Central memory CD8-positive, alpha-beta T cell (primary cell): ENCODE results near the gene STRA6.

Experiments used
- ATAC-seq: fragments of 150-1000 bp; cut with Tn5 transposase; replicated peaks from 2 replicates; pipeline ENCODE4 v1.10.0; 2022; ENCODE audit warnings: mild to moderate bottlenecking, moderate FRiP score, moderate number of reproducible peaks; ENCODE audit not compliant: poor library complexity, severe bottlenecking; ENCODE audit errors: extremely low read depth
- DNase-seq, 2 donors: peaks; one replicate each; pipeline ENCODE4 v3.0.0; 2021; ENCODE audit warnings: low spot score in 2 of 2
- H3K27ac Mint-ChIP-seq: one replicate; pipeline ENCODE4 v1.8.0; 2022; ENCODE audit warnings: low read depth, mild to moderate bottlenecking, moderate library complexity, mixed read lengths
- H3K27me3 Mint-ChIP-seq: one replicate; pipeline ENCODE4 v1.8.0; 2022; ENCODE audit warnings: mixed read lengths
- H3K36me3 Mint-ChIP-seq: one replicate; pipeline ENCODE4 v1.8.0; 2022; ENCODE audit warnings: mild to moderate bottlenecking, moderate library complexity, mixed read lengths; ENCODE audit not compliant: insufficient read depth
- H3K4me1 Mint-ChIP-seq: one replicate; pipeline ENCODE4 v1.8.0; 2022; ENCODE audit warnings: mixed read lengths
- H3K4me3 Mint-ChIP-seq: one replicate; pipeline ENCODE4 v1.8.0; 2022; ENCODE audit warnings: mild to moderate bottlenecking, moderate library complexity, mixed read lengths
- H3K9me3 Mint-ChIP-seq: one replicate; pipeline ENCODE4 v1.8.0; 2022; ENCODE audit warnings: mixed read lengths

Gene STRA6

DNA sequence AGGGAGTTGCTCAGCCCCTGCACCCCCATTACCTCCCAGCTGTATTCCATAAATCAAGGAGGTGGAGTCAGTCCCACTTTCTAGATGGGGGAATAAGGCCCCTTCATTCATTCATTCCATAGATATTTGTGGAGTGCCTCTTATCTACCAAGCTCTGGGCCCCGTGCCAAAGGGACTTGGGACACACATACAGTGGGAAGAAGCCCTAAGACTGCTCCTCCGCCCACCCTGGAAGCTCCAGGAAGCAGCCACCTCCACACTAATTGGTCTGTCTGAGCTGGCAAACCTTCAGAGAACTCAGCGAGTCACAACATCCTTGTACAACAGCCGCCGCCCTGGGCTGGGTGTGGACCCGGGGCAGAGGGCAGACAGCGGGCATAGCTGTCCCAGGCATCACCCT, 6.4 kb downstream of the STRA6 start:
- H3K36me3 Mint-ChIP-seq: peaks cover 3% of the 10 kb centered on the region
- H3K27ac Mint-ChIP-seq: no peak overlapping the region
- no peaks in the 10 kb centered on the region for H3K9me3 Mint-ChIP-seq
- DNase-seq (no peak), ATAC-seq (no peak)
- H3K4me3 Mint-ChIP-seq: no peak overlapping the region
- peaks cover 44% of the 10 kb centered on the region for H3K27me3 Mint-ChIP-seq
- H3K4me1 Mint-ChIP-seq: no peaks in the 10 kb centered on the region

- Mint-ChIP-seq H3K36me3 (peaks cover 3% of the 10 kb centered on the region), H3K4me1 (no peaks in the 10 kb centered on the region), H3K27me3 (peaks cover 33% of the 10 kb centered on the region), H3K27ac (no peak overlapping the region), H3K9me3 (no peaks in the 10 kb centered on the region), H3K4me3 (no peak overlapping the region)
- no peak for ATAC-seq
- no peak for DNase-seq
Measured at GRCh38 chr15:74194572-74195559, 7.7 kb downstream of the STRA6 start.

- H3K27ac Mint-ChIP-seq: no peak overlapping the region
- H3K27me3 Mint-ChIP-seq: peaks cover 26% of the 10 kb centered on the region
- H3K4me3 Mint-ChIP-seq: no peak overlapping the region
- ATAC-seq: no peak
- no peaks in the 10 kb centered on the region for H3K4me1 Mint-ChIP-seq
- H3K9me3 Mint-ChIP-seq: no peaks in the 10 kb centered on the region
- no peak for DNase-seq
- H3K36me3 Mint-ChIP-seq: peaks cover 3% of the 10 kb centered on the region
Measured at GRCh38 chr15:74193905-74194304, 8.7 kb downstream of the STRA6 start.

- DNase-seq: no peak
- no peaks in the 10 kb centered on the region for H3K4me1 Mint-ChIP-seq
- no peak for ATAC-seq
- H3K4me3 Mint-ChIP-seq: no peak overlapping the region
- no peak overlapping the region for H3K27ac Mint-ChIP-seq
- no peaks in the 10 kb centered on the region for H3K9me3 Mint-ChIP-seq
- peaks cover 26% of the 10 kb centered on the region for H3K27me3 Mint-ChIP-seq
- peaks cover 3% of the 10 kb centered on the region for H3K36me3 Mint-ChIP-seq
Measured at GRCh38 chr15:74193299-74193718, 9.3 kb downstream of the STRA6 start.

DNA sequence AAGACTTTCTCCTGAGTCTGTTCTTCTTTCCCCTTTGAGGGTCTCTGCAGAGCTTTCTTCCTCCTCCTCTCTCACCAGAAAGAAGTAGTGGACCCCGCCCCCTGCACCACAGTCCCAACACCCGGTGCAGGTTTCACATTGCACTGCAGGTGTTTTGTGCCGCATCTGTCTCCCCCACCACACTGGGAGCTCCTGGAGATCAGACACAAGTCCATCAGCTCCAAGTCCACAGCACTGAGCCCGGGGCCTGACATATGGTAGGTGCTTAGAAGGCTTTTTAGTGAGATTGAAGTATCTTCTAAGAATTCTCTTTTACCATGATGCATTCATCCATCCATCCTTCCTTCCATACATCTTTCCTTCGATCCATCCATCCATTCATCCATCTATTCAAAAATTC, 9.8 kb downstream of the STRA6 start:
- no peak overlapping the region for H3K27ac Mint-ChIP-seq
- H3K4me1 Mint-ChIP-seq: no peaks in the 10 kb centered on the region
- ATAC-seq (no peak), DNase-seq (no peak)
- H3K4me3 Mint-ChIP-seq: no peak overlapping the region
- peaks cover 3% of the 10 kb centered on the region for H3K36me3 Mint-ChIP-seq
- peaks cover 26% of the 10 kb centered on the region for H3K27me3 Mint-ChIP-seq
- H3K9me3 Mint-ChIP-seq: no peaks in the 10 kb centered on the region

DNA sequence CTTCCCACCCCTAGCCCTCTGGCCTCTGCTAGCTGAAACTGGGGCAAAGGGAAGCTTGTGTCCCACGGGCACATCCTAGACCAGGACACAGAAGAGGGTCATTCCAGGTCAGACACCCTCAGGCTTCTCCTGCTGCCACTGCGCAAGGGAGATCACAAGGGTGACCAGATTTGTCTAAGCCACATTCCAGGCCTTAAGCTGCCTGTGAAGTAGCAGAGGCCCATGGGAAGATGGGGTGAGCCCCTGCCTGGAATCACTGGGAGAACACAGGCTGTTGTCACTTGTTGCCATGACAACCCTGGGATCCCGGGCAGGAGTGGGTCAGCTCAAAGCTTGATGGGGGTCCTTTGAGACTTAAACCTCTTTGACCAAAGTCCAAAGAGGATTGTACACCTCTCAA, 10.8 kb downstream of the STRA6 start:
- no peak for DNase-seq
- Mint-ChIP-seq H3K27ac (no peak overlapping the region), H3K36me3 (peaks cover 3% of the 10 kb centered on the region), H3K4me1 (no peaks in the 10 kb centered on the region), H3K4me3 (no peak overlapping the region), H3K27me3 (peaks cover 26% of the 10 kb centered on the region), H3K9me3 (no peaks in the 10 kb centered on the region)
- ATAC-seq: no peak

DNA sequence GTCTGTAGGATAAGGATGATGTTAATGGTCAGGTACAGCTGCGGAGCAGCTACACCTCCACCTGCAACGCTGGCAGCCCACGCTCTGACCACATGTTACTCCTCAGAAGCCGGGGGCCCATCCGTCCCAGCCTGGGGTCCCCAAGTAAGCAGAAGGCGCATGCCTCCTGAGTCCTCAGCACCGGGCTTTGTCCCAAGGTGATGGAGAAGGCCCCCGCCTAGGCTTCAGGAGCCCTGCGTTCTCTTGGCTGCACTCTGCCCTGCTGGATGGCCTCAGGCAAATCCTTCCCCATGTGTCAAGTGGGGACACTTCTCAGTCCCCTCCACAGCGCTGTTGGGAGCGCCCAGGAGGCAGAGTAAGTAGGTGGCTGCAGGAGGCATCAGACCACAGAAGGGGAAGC, 14.4 kb downstream of the STRA6 start:
- Mint-ChIP-seq H3K36me3 (peaks cover 3% of the 10 kb centered on the region), H3K4me3 (no peak overlapping the region), H3K9me3 (no peaks in the 10 kb centered on the region), H3K27ac (no peak overlapping the region), H3K4me1 (no peaks in the 10 kb centered on the region), H3K27me3 (peaks cover 12% of the 10 kb centered on the region)
- DNase-seq: no peak
- no peak for ATAC-seq

- H3K4me1 Mint-ChIP-seq: no peaks in the 10 kb centered on the region
- no peak overlapping the region for H3K27ac Mint-ChIP-seq
- H3K36me3 Mint-ChIP-seq: no peaks in the 10 kb centered on the region
- ATAC-seq: no peak
- H3K4me3 Mint-ChIP-seq: no peak overlapping the region
- H3K27me3 Mint-ChIP-seq: no peaks in the 10 kb centered on the region
- H3K9me3 Mint-ChIP-seq: no peaks in the 10 kb centered on the region
- DNase-seq: no peak
Measured at GRCh38 chr15:74185710-74186348, 16.8 kb downstream of the STRA6 start.

DNA sequence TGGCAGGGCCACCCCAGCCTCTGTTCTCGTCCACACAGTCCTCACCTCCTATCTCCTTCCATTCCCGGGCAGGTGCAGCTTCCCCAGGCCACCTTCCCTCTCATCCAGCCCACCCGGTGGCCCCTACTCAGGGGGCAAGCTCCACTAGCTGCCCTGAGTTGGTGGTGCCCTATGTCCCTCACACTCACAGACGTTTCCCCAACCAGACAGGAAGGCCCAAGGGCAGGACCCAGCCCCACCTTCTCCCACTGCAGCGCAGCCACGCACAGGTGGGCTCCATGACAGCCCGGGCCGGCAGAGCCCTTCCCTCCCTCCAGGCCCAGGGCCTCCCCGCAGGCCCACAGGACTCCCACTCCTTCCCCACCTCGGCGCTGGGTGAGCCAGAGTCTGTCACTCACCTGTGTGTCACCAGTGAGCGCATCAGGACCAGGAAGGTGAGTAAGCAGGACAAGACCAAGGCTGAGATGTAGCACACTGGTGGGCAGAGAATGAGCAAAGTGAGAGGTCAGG, 17.9 kb downstream of the STRA6 start:
- no peaks in the 10 kb centered on the region for H3K36me3 Mint-ChIP-seq
- no peak overlapping the region for H3K27ac Mint-ChIP-seq

GRCh38 chr15:74182131-74182530, 20.5 kb downstream of the STRA6 start:
- Mint-ChIP-seq H3K27me3 (peaks cover 19% of the 10 kb centered on the region), H3K4me1 (no peaks in the 10 kb centered on the region)

More for the DNA sequence above, 17.9 kb downstream of the STRA6 start:
- Mint-ChIP-seq H3K4me1 (no peaks in the 10 kb centered on the region), H3K27me3 (no peaks in the 10 kb centered on the region), H3K9me3 (no peaks in the 10 kb centered on the region), H3K4me3 (no peak overlapping the region)
- ATAC-seq: no peak
- DNase-seq: no peak

DNA sequence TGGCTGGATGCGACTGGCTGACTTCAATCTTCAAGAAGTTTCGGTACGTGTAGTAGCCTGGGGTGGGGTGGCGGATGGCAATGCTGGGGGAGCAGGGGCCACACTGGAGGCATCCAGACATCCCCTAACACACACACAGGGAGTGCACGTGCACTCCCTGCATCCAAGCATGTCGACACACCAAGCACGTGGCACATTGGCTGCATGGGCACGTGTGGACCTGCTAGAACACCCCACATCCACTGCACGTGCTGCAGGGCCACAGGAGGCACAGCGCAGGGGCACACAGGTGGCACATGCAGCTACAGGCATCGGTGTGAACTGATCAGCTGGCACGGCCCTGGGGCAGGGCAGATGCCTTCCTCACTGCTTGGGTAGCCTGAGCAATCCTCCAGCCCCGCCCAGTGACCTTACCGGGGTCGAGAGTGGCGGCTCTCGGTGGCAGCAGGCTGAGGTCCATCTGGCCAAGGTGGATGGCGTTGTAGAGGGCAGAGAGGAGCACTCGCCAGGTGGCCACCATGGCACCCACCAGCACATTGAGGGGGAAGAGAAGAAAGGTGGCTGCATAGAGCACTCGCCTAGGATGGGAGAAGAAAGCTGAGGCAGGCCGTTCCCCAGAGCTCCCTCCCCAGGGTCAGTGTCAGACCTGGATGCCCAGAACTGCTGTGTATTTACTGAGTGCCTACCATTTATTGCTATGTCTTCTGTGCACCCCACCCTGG, 21.5 kb downstream of the STRA6 start:
- H3K27me3 Mint-ChIP-seq: peaks cover 19% of the 10 kb centered on the region
- no peaks in the 10 kb centered on the region for H3K9me3 Mint-ChIP-seq
- H3K4me3 Mint-ChIP-seq: no peak overlapping the region
- H3K27ac Mint-ChIP-seq: no peak overlapping the region
- DNase-seq: no peak
- no peaks in the 10 kb centered on the region for H3K4me1 Mint-ChIP-seq
- no peaks in the 10 kb centered on the region for H3K36me3 Mint-ChIP-seq
- no peak for ATAC-seq

More at GRCh38 chr15:74182131-74182530, 20.5 kb downstream of the STRA6 start:
- no peak overlapping the region for H3K27ac Mint-ChIP-seq
- DNase-seq (no peak), ATAC-seq (no peak)
- no peak overlapping the region for H3K4me3 Mint-ChIP-seq
- H3K36me3 Mint-ChIP-seq: no peaks in the 10 kb centered on the region
- no peaks in the 10 kb centered on the region for H3K9me3 Mint-ChIP-seq
